HepG2 (cell line): ENCODE data around the gene NFIL3. TPM values are rescaled to one million over a fixed set of nuclear protein-coding genes. Genes with fewer than 3 reads are reported as not detected.

Source experiments
- ATAC-seq: fragments of 200-7000 bp; cut with Tn5 transposase; 3 replicates; pipeline ENCODE4 v1.9.1; 2020; ENCODE audit warnings: mild to moderate bottlenecking, moderate library complexity
- BruUV-seq: library from RNA; stranded (reverse); fragments of 400-500 nt; replicated peaks from 2 replicates; lab custom pipeline; 2021; lab: Mats Ljungman, UMichigan
- CTCF ChIA-PET: fragments of 300-600 bp; formaldehyde crosslinking; extraction: SDS; loops from one replicate; lab custom pipeline; 2021; ENCODE audit warnings: low total read pairs, inconsistent platforms, low intra/inter-chr PET ratio; lab: Yijun Ruan, JAX
- POLR2A ChIA-PET: fragments of 350-600 bp; sonication (Branson Sonifier 250); formaldehyde crosslinking; loops from one replicate; lab custom pipeline; 2020; ENCODE audit warnings: antibody characterized with exemption, inconsistent platforms; lab: Yijun Ruan, JAX
- DNase-seq: peaks from one replicate; pipeline ENCODE4 v3.0.0-alpha.2; 2015; ENCODE audit warnings: low spot score
- FAIRE-seq: peaks from 3 replicates; lab custom pipeline; 2011; peaks lifted over from hg19 to GRCh38; lab: Jason Lieb, UNC
- H2AFZ ChIP-seq: one replicate; pipeline ENCODE4 v1.6.1; 2011; ENCODE audit warnings: low read length, inconsistent platforms
- H3K27ac ChIP-seq: fragments of 300-600 bp; 3 replicates; pipeline ENCODE4 v1.8.0; 2011; ENCODE audit warnings: mixed run types, mild to moderate bottlenecking, mixed read lengths, low read length, inconsistent platforms; ENCODE audit not compliant: insufficient read depth; ENCODE audit errors: extremely low read length
- H3K27me3 ChIP-seq, 2 experiments: fragments of 200-600 bp in 1 of 2; 2 replicates in 1 of 2; 3 replicates in 1 of 2; pipeline versions ENCODE4 v1.6.0 to v1.8.0; 2011; ENCODE audit warnings: low read length in 2 of 2, mild to moderate bottlenecking in 2 of 2, moderate library complexity in 2 of 2, inconsistent platforms in 1 of 2; ENCODE audit not compliant: insufficient read depth in 2 of 2, control insufficient read depth in 1 of 2
- H3K36me3 ChIP-seq, 2 experiments: fragments of 200-600 bp in 1 of 2; replicated peaks in 1 of 2; 2 replicates in 1 of 2; 3 replicates in 1 of 2; pipeline versions ENCODE4 v1.5.1 to v1.8.0; 2011; ENCODE audit warnings: low read length in 2 of 2, inconsistent platforms in 1 of 2; ENCODE audit not compliant: insufficient read depth in 2 of 2, control insufficient read depth in 1 of 2
- H3K4me1 ChIP-seq: 2 replicates; pipeline ENCODE4 v1.5.1; 2012; ENCODE audit warnings: low read length, inconsistent platforms; ENCODE audit not compliant: insufficient read depth
- H3K4me2 ChIP-seq: 2 replicates; pipeline ENCODE4 v1.6.0; 2011; ENCODE audit warnings: low read depth, low read length, inconsistent platforms
- H3K4me3 ChIP-seq, 3 experiments: fragments of 200-600 bp in 1 of 3; sonication (generic), shearing (Covaris generic) in 1 of 3; replicated peaks in 1 of 3; 2 replicates each; pipeline ENCODE4 v1.5.1; 2011 to 2016; ENCODE audit warnings: low read length in 3 of 3, inconsistent platforms in 2 of 3, low read depth in 2 of 3, mild to moderate bottlenecking in 2 of 3, control low read depth in 1 of 3, mixed read lengths in 1 of 3; ENCODE audit not compliant: insufficient read depth in 1 of 3
- H3K79me2 ChIP-seq: one replicate; pipeline ENCODE4 v1.6.1; 2011; ENCODE audit warnings: low read length, inconsistent platforms; ENCODE audit not compliant: insufficient read depth
- H3K9ac ChIP-seq: 2 replicates; pipeline ENCODE4 v1.6.0; 2011; ENCODE audit warnings: mild to moderate bottlenecking, low read depth, low read length, inconsistent platforms; ENCODE audit not compliant: insufficient read depth
- H3K9me3 ChIP-seq: 2 replicates; pipeline ENCODE4 v1.5.1; 2012; ENCODE audit warnings: mild to moderate bottlenecking, low read length
- H4K20me1 ChIP-seq: 2 replicates; pipeline ENCODE4 v1.6.0; 2011; ENCODE audit warnings: inconsistent platforms, mild to moderate bottlenecking, low read length, moderate library complexity; ENCODE audit not compliant: insufficient read depth
- EED ChIP-seq: sonication (generic); formaldehyde crosslinking; IDR thresholded peaks from 2 replicates; pipeline ENCODE4 v1.5.0; 2020; ENCODE audit warnings: mild to moderate bottlenecking, missing genetic modification reagents
- FOSL2 ChIP-seq: sonication (generic); formaldehyde crosslinking; IDR thresholded peaks from 2 replicates; pipeline ENCODE4 v1.4.0; 2020; ENCODE audit warnings: missing genetic modification reagents
- LBX2 ChIP-seq: sonication (generic); formaldehyde crosslinking; IDR thresholded peaks from 2 replicates; pipeline ENCODE4 v1.5.0; 2020; ENCODE audit warnings: missing genetic modification reagents, mild to moderate bottlenecking, borderline replicate concordance
- RBAK ChIP-seq: sonication (generic); formaldehyde crosslinking; IDR thresholded peaks from 2 replicates; pipeline ENCODE4 v1.5.1; 2020; ENCODE audit warnings: mild to moderate bottlenecking, missing genetic modification reagents
- TBP ChIP-seq: sonication (generic); formaldehyde crosslinking; IDR thresholded peaks from 2 replicates; pipeline ENCODE4 v1.5.0; 2020; ENCODE audit warnings: missing genetic modification reagents
- ZFP36L1 ChIP-seq: sonication (generic); formaldehyde crosslinking; IDR thresholded peaks from 2 replicates; pipeline ENCODE4 v1.8.0; 2022; ENCODE audit warnings: mild to moderate bottlenecking, missing genetic modification reagents, moderate library complexity
- ZKSCAN1 ChIP-seq: fragments of 150-350 bp; IDR thresholded peaks from 2 replicates; pipeline ENCODE4 v1.6.1; 2014; ENCODE audit warnings: low read length
- ZNF160 ChIP-seq: sonication (generic); formaldehyde crosslinking; IDR thresholded peaks from 2 replicates; pipeline ENCODE4 v1.8.0; 2022; ENCODE audit warnings: mild to moderate bottlenecking, inconsistent platforms, missing genetic modification reagents
- WGBS: methylation state at CpG from one replicate; pipeline ENCODE4 v1.1.6; 2017; ENCODE audit warnings: low lambda C conversion rate; 5-methylcytosine and 5-hydroxymethylcytosine counted together
- in situ Hi-C: cut with HindIII; loops from 2 replicates; pipeline ENCODE4 v1.10.0; 2017; ENCODE audit warnings: low pct_unique_long_range_greater_than_20kb; ENCODE audit not compliant: extremely low pct_ligation_motif_present
- intact Hi-C: fragments of 100-400 bp; cut with micrococcal nuclease; formaldehyde crosslinking; loops from one replicate; pipeline ENCODE4 v1.10.0; 2022; ENCODE audit not compliant: unreplicated experiment
- polyA plus RNA-seq, 8 experiments: library from polyadenylated mRNA; depleted of rRNA in 3 of 8; stranded (reverse) in 7 of 8; unstranded in 1 of 8; fragments of >200 nt; fragmentation: Illumina TruSeq in 4 of 8; extraction: Trizol in 4 of 8; gene quantifications; 2 replicates each; pipeline versions ENCODE4 v1.2.1 to v1.2.3, GENCODE V29; 2011 to 2016; ENCODE audit warnings: low read depth in 4 of 8, missing spikeins in 1 of 8, mixed read lengths in 1 of 8; ENCODE audit not compliant: insufficient read depth in 1 of 8
- total RNA-seq, 5 experiments: library from RNA; depleted of rRNA; stranded (reverse); fragments of >200 nt; fragmentation: Illumina TruSeq; extraction: Trizol; gene quantifications; 2 replicates each; pipeline ENCODE4 v1.2.3, GENCODE V29; 2016; ENCODE audit warnings: low read depth in 1 of 5
- TF ChIP-seq, protein P1 (sequence below): sonication (generic); formaldehyde crosslinking; IDR thresholded peaks from 2 replicates; pipeline ENCODE4 v1.9.0; 2021; ENCODE audit warnings: missing genetic modification reagents, borderline replicate concordance

Gene NFIL3
- total and polyA plus RNA-seq, 2 of the 13 experiments (the other 11 are each of a cell fraction or from before 2014, with no cell fraction given): 46.6 to 54.2 TPM

DNA sequence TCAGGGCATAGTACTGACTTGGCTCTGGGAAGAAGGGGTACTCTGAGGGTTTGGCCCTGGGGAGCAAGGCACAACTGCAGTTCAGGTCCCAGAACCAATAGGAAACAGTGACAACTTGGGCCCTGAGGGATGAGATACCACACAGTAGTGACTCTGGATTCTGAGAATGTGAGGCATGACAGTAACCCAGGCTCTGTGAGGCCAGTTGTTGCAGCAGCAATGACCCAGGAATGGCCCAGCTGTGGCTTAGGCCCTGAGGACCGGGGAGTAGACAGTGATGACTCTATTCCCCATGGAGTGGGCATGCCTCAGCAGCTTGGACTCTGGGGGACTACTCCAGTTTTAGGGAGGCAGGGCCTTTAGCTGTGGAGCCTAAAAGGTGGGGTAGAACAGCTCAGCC is 21.5 kb upstream of the NFIL3 start:
- H4K20me1 ChIP-seq: no peaks in the 10 kb centered on the region
- no TSS peak for BruUV-seq
- FAIRE-seq: no peak
- no peak overlapping the region for H2AFZ ChIP-seq
- H3K27me3 ChIP-seq: peaks cover 0 to 3% of the 10 kb centered on the region in 2 experiments; a peak in 1 of 5 replicates
- H3K9ac ChIP-seq: no peak overlapping the region
- H3K4me1 ChIP-seq: no peaks in the 10 kb centered on the region
- POLR2A ChIA-PET: no interaction called here
- no peak for DNase-seq
- H3K27ac ChIP-seq: no peak overlapping the region
- intact Hi-C loops (no loop called here), in situ Hi-C loops (no loop called here)
- TF ChIP-seq, protein P1, sequence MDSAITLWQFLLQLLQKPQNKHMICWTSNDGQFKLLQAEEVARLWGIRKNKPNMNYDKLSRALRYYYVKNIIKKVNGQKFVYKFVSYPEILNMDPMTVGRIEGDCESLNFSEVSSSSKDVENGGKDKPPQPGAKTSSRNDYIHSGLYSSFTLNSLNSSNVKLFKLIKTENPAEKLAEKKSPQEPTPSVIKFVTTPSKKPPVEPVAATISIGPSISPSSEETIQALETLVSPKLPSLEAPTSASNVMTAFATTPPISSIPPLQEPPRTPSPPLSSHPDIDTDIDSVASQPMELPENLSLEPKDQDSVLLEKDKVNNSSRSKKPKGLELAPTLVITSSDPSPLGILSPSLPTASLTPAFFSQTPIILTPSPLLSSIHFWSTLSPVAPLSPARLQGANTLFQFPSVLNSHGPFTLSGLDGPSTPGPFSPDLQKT (CRISPR knock-in tag): no peak
- TF ChIP-seq TBP (CRISPR knock-in tag) (no peak), ZFP36L1 (CRISPR knock-in tag) (no peak), ZKSCAN1 (no peak), FOSL2 (no peak), RBAK (no peak), LBX2 (no peak)
- H3K9me3 ChIP-seq: no peaks in the 10 kb centered on the region
- H3K4me2 ChIP-seq: no peak overlapping the region
- H3K36me3 ChIP-seq: no peaks in the 10 kb centered on the region
- CTCF ChIA-PET: no interaction called here
- no peak overlapping the region for H3K4me3 ChIP-seq
- H3K79me2 ChIP-seq: no peaks in the 10 kb centered on the region
- no peak for ATAC-seq
- 0% methylated on average over 1 of the region's 1 CpG for WGBS

DNA sequence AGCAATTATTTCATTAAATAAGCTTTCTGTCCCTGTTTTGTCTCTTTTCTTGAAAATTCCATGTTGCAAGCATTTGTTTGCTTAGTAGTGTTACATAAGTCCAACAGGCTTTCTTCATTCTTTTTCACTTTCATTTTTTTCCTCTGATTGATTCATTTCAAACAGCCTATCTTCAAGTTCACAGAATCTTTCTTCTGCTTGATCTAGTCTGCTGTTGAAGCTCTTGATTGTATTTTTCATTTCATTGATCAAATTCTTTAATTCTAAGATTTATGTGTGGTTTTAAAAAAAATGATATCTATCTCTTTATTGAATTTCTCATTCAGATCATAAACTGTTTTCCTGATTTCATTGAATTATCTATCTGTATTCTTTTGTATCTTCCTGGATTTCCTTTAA is 20.4 kb upstream of the NFIL3 start:
- no peak overlapping the region for H3K4me3 ChIP-seq
- no peaks in the 10 kb centered on the region for H3K4me1 ChIP-seq
- ChIA-PET POLR2A (no interaction called here), CTCF (no interaction called here)
- H3K9ac ChIP-seq: no peak overlapping the region
- no peaks in the 10 kb centered on the region for H3K36me3 ChIP-seq
- intact Hi-C loops: no loop called here
- no peaks in the 10 kb centered on the region for H3K9me3 ChIP-seq
- H2AFZ ChIP-seq: no peak overlapping the region
- no peaks in the 10 kb centered on the region for H4K20me1 ChIP-seq
- in situ Hi-C loops: no loop called here
- H3K27ac ChIP-seq: no peak overlapping the region
- BruUV-seq: no TSS peak
- TF ChIP-seq EED (CRISPR knock-in tag): no peak
- TF ChIP-seq ZNF160 (CRISPR knock-in tag): peak; percentile 76; the same call in 1 of the 2 replicates
- ATAC-seq (no peak), DNase-seq (no peak), FAIRE-seq (no peak)
- no peak overlapping the region for H3K4me2 ChIP-seq
- peaks cover 0 to 3% of the 10 kb centered on the region in 2 experiments; a peak in 1 of 5 replicates for H3K27me3 ChIP-seq
- no peaks in the 10 kb centered on the region for H3K79me2 ChIP-seq
